PC-9 (cell line): Measurements from ENCODE around the gene MSN. TPM values are rescaled to one million over a fixed set of nuclear protein-coding genes. Genes with fewer than 3 reads are reported as not detected.
A peak's percentile ranks its signal among the peaks of the same experiment; 100 is the strongest.

ENCODE experiments used
- BruUV-seq: library from RNA; stranded (reverse); fragments of 400-500 nt; replicated peaks from 2 replicates; lab custom pipeline; 2021; lab: Mats Ljungman, UMichigan
- CTCF ChIA-PET: fragments of 300-600 bp; sonication (Branson Sonifier 250); formaldehyde crosslinking; loops from one replicate; lab custom pipeline; 2022; ENCODE audit warnings: antibody characterized with exemption; lab: Charles Lee
- POLR2A ChIA-PET: fragments of 300-600 bp; sonication (Branson Sonifier 250); formaldehyde crosslinking; loops from one replicate; lab custom pipeline; 2022; ENCODE audit warnings: antibody characterized with exemption; ENCODE audit not compliant: unreplicated experiment; lab: Charles Lee
- DNase-seq, 2 experiments: peaks; one replicate each; pipeline versions ENCODE4 v3.0.0 to v3.0.0-alpha.2; 2015 to 2022; ENCODE audit warnings: mixed read lengths in 1 of 2
- H2AFZ ChIP-seq: fragments of 200-600 bp; sonication (generic); 2 replicates; pipeline ENCODE4 v1.8.1; 2017; ENCODE audit warnings: antibody characterized with exemption
- H3F3A ChIP-seq: fragments of 200-600 bp; sonication (generic); 2 replicates; pipeline ENCODE4 v1.8.1; 2017; ENCODE audit warnings: antibody characterized with exemption, mild to moderate bottlenecking, low read depth; ENCODE audit not compliant: insufficient read depth
- H3K27ac ChIP-seq: fragments of 200-600 bp; sonication (generic); 2 replicates; pipeline ENCODE4 v1.6.1; 2016; ENCODE audit warnings: mixed run types
- H3K27me3 ChIP-seq: fragments of 200-600 bp; sonication (generic); 2 replicates; pipeline ENCODE4 v1.6.1; 2016; ENCODE audit warnings: low read depth, mixed run types; ENCODE audit not compliant: insufficient read depth
- H3K36me3 ChIP-seq: fragments of 200-600 bp; sonication (generic); 2 replicates; pipeline ENCODE4 v1.6.1; 2016; ENCODE audit warnings: low read depth, mixed run types
- H3K4me1 ChIP-seq: fragments of 200-600 bp; sonication (generic); replicated peaks from 2 replicates; pipeline ENCODE4 v1.6.1; 2016; ENCODE audit warnings: mixed run types; ENCODE audit not compliant: insufficient read depth
- H3K4me2 ChIP-seq: fragments of 200-600 bp; sonication (generic); 2 replicates; pipeline ENCODE4 v1.6.1; 2017; ENCODE audit warnings: mixed run types
- H3K4me3 ChIP-seq: fragments of 200-600 bp; sonication (generic); 2 replicates; pipeline ENCODE4 v1.6.1; 2016; ENCODE audit warnings: mixed run types
- H3K79me2 ChIP-seq: fragments of 200-600 bp; sonication (generic); 2 replicates; pipeline ENCODE4 v1.6.1; 2017; ENCODE audit warnings: low read depth, mixed run types
- H3K9me2 ChIP-seq: fragments of 200-600 bp; sonication (generic); 2 replicates; pipeline ENCODE4 v1.8.1; 2017; ENCODE audit warnings: mild to moderate bottlenecking; ENCODE audit not compliant: insufficient read depth
- H3K9me3 ChIP-seq: fragments of 200-600 bp; sonication (generic); 2 replicates; pipeline ENCODE4 v1.8.1; 2016; ENCODE audit warnings: low read depth; ENCODE audit not compliant: insufficient read depth
- H4K20me1 ChIP-seq: fragments of 200-600 bp; sonication (generic); 2 replicates; pipeline ENCODE4 v1.8.1; 2017; ENCODE audit not compliant: insufficient read depth
- EZH2 ChIP-seq: fragments of 200-600 bp; sonication (generic); IDR thresholded peaks from 2 replicates; pipeline ENCODE4 v1.8.0; 2017; ENCODE audit warnings: antibody characterized with exemption, low read depth
- intact Hi-C: fragments of 100-400 bp; cut with micrococcal nuclease; formaldehyde crosslinking; loops from one replicate; pipeline ENCODE4 v1.10.0; 2022; ENCODE audit not compliant: unreplicated experiment
- total RNA-seq: library from RNA; stranded (reverse); gene quantifications from 2 replicates; pipeline ENCODE4 v1.2.3, GENCODE V29; 2021
- TF ChIP-seq, protein P1 (sequence below): fragments of 200-600 bp; sonication (generic); conservative IDR thresholded peaks from 2 replicates; pipeline ENCODE4 v1.6.1; 2017; ENCODE audit warnings: mixed run types, antibody characterized with exemption, mild to moderate bottlenecking, moderate library complexity

The MSN gene
- total RNA-seq, 1 experiment from 2014 or later, result 235 TPM

DNA sequence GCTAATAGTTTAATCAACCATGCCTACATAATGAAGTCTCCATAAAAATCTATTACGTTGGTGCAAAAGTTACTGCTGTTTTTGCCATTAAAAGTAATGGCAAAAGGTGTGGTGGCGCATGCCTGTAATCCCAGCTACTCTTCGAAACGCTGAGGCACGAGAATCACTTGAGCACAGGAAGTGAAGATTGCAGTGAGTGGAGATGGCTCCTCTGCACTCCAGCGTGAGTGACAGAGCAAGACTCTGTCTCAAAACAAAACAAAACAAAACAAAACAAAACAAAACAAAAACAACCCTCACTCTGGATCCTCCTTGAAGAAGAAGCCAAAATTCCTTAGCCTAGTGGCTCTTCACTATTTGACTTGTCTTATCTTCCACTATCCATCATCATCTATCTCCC lies 78.0 kb downstream of the MSN start:
- CTCF ChIA-PET, result interaction anchor here (0.6 kb wide), 1 partner anchor 173 kb away, joined by 3 read pairs; no protein-coding TSS in a partner anchor
- H3K4me1 ChIP-seq, result no peaks in the 10 kb centered on the region

DNA sequence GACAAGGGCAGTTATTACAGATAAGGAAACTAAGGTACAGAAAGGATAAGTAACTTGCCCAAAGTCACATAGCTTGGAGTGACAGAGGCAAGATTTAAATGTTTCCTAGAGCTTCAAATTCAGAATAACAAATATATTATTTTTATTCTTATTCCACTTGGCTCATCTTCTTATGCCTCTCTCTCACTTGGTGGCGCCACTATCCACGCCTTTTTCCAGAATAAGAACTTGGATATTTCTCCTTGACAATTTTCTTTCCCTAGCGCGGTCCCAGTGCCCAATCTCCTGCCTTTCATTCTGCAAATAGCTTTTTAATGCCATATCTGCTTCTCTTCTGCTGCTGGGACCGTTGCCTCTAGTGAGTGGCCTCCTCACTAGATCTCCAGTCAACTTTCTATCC lies 78.5 kb downstream of the MSN start:
- no TSS peak for BruUV-seq
- no peaks in the 10 kb centered on the region for H3K9me3 ChIP-seq
- H3K27me3 ChIP-seq, result no peaks in the 10 kb centered on the region
- H3K9me2 ChIP-seq, result no peaks in the 10 kb centered on the region
- no peak overlapping the region for H2AFZ ChIP-seq
- no peak overlapping the region for H3K4me2 ChIP-seq
- H3K4me3 ChIP-seq, result no peak overlapping the region
- ChIA-PET POLR2A (no interaction called here), CTCF (interaction anchor here (0.6 kb wide), 1 partner anchor 172 kb away, joined by 3 read pairs; no protein-coding TSS in a partner anchor)
- TF ChIP-seq, protein P1, sequence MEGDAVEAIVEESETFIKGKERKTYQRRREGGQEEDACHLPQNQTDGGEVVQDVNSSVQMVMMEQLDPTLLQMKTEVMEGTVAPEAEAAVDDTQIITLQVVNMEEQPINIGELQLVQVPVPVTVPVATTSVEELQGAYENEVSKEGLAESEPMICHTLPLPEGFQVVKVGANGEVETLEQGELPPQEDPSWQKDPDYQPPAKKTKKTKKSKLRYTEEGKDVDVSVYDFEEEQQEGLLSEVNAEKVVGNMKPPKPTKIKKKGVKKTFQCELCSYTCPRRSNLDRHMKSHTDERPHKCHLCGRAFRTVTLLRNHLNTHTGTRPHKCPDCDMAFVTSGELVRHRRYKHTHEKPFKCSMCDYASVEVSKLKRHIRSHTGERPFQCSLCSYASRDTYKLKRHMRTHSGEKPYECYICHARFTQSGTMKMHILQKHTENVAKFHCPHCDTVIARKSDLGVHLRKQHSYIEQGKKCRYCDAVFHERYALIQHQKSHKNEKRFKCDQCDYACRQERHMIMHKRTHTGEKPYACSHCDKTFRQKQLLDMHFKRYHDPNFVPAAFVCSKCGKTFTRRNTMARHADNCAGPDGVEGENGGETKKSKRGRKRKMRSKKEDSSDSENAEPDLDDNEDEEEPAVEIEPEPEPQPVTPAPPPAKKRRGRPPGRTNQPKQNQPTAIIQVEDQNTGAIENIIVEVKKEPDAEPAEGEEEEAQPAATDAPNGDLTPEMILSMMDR, result peak; percentile 42; the same call in 1 of the 2 replicates
- TF ChIP-seq EZH2, result no peak
- H4K20me1 ChIP-seq, result no peaks in the 10 kb centered on the region
- DNase-seq, result no peak
- intact Hi-C loops, result loop anchor here (2.0 kb wide), 1 partner anchor 241 kb away; no protein-coding TSS in a partner anchor
- H3K36me3 ChIP-seq, result no peaks in the 10 kb centered on the region
- no peak overlapping the region for H3K27ac ChIP-seq
- no peaks in the 10 kb centered on the region for H3F3A ChIP-seq
- H3K4me1 ChIP-seq, result no peaks in the 10 kb centered on the region
- no peaks in the 10 kb centered on the region for H3K79me2 ChIP-seq

More for the DNA sequence above, 78.0 kb downstream of the MSN start:
- no peaks in the 10 kb centered on the region for H3K79me2 ChIP-seq
- H3K4me2 ChIP-seq, result no peak overlapping the region
- TF ChIP-seq EZH2, result no peak
- TF ChIP-seq, protein P1, result no peak
- no peaks in the 10 kb centered on the region for H3K9me3 ChIP-seq
- intact Hi-C loops, result no loop called here
- H3K27me3 ChIP-seq, result no peaks in the 10 kb centered on the region
- POLR2A ChIA-PET, result no interaction called here
- no peaks in the 10 kb centered on the region for H4K20me1 ChIP-seq
- H3K4me3 ChIP-seq, result no peak overlapping the region
- H2AFZ ChIP-seq, result no peak overlapping the region
- no peak overlapping the region for H3K27ac ChIP-seq
- H3K36me3 ChIP-seq, result no peaks in the 10 kb centered on the region
- DNase-seq, result no peak
- no peaks in the 10 kb centered on the region for H3K9me2 ChIP-seq
- no peaks in the 10 kb centered on the region for H3F3A ChIP-seq
- BruUV-seq, result no TSS peak

DNA sequence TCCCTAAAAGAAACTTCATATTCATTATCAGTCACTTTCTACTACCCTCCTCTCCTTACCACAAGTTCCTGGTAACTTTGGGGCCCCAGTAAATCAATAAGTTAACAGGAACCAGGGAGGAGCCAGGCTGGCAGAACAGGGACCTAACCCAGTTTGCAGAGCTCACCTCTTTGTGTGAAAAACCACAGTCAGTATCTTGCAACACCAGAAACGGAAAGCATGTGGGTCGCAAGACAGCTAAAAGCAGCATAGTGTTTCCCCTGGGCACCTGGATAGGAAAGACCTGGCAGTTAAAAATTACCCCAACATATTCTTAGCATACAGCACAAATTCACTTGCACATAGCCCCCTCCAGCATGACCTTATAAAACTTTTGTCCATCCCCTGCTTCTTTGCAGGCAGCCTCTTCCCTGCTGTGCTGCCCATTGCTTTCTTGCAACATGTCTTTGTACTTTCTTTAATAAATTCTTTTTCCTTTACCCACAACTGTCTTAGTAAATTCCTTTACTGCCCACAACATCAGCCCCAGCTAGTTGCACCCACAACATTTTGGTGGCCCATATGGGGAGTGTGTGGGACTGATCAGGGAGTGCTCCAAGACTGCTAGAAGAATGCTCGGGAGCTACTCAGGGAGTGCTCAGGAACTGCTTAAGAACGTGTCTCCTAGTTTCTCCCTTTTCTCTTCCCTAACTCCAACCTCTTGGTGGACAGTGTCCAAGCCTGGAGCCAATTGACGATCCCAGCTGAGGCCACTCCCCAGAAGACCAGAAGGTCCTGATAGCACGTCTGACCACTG lies 83.4 kb downstream of the MSN start:
- Histone ChIP-seq H3F3A (no peaks in the 10 kb centered on the region), H3K27me3 (no peaks in the 10 kb centered on the region), H3K4me3 (no peak overlapping the region), H4K20me1 (no peaks in the 10 kb centered on the region), H3K36me3 (no peaks in the 10 kb centered on the region), H3K79me2 (no peaks in the 10 kb centered on the region), H3K27ac (no peak overlapping the region), H3K9me2 (no peaks in the 10 kb centered on the region), H3K4me2 (no peak overlapping the region), H3K9me3 (no peaks in the 10 kb centered on the region), H3K4me1 (no peaks in the 10 kb centered on the region), H2AFZ (no peak overlapping the region)
- ChIA-PET POLR2A (no interaction called here), CTCF (no interaction called here)
- no peak for TF ChIP-seq EZH2
- TF ChIP-seq, protein P1, result no peak
- BruUV-seq, result no TSS peak
- DNase-seq, result no peak
- intact Hi-C loops, result no loop called here
